Spinal cord (tissue), 10 donors: ENCODE data around the gene CARD6. TPM values are rescaled to one million over a fixed set of nuclear protein-coding genes. Genes with fewer than 3 reads are reported as not detected.
"Not testable (repeated sequence)": the region's sequence is repeated elsewhere in the genome, so short reads cannot be mapped to it uniquely, and the experiment has no call there.

Source experiments
- DNase-seq, 6 donors: peaks; one replicate each; pipeline versions ENCODE4 v3.0.0 to v3.0.0-alpha.2; 2013 to 2015; ENCODE audit warnings: low spot score in 6 of 6, low read depth in 4 of 6
- H3K27ac ChIP-seq: one replicate; pipeline ENCODE4 v1.5.1; 2013; ENCODE audit warnings: low read depth, low read length, control low read depth
- H3K27me3 ChIP-seq: one replicate; pipeline ENCODE4 v1.6.1; 2013; ENCODE audit warnings: low read length; ENCODE audit not compliant: control insufficient read depth, insufficient read depth
- H3K36me3 ChIP-seq: one replicate; pipeline ENCODE4 v1.6.1; 2013; ENCODE audit warnings: low read length; ENCODE audit not compliant: control insufficient read depth, insufficient read depth
- H3K4me1 ChIP-seq: one replicate; pipeline ENCODE4 v1.6.1; 2013; ENCODE audit warnings: low read length; ENCODE audit not compliant: control insufficient read depth, insufficient read depth
- H3K4me3 ChIP-seq: one replicate; pipeline ENCODE4 v1.5.1; 2013; ENCODE audit warnings: low read depth, low read length, control low read depth
- H3K9me3 ChIP-seq: one replicate; pipeline ENCODE4 v1.6.1; 2013; ENCODE audit warnings: low read length; ENCODE audit not compliant: control insufficient read depth, insufficient read depth
- WGBS: methylation state at CpG from one replicate; pipeline ENCODE4 v1.1.5; 2013; ENCODE audit warnings: missing lambda C conversion rate; ENCODE audit not compliant: insufficient coverage; 5-methylcytosine and 5-hydroxymethylcytosine counted together
- polyA plus RNA-seq, 2 donors: library from polyadenylated mRNA; unstranded; fragments of 120-200 nt; gene quantifications; one replicate each; pipeline ENCODE4 v1.2.1, GENCODE V29; 2013; ENCODE audit not compliant: insufficient read length in 2 of 2
- total RNA-seq, 2 donors: library from RNA; depleted of rRNA in 1 of 2; stranded (reverse); fragments of 120-200 nt in 1 of 2; fragments of >200 nt in 1 of 2; gene quantifications; one replicate each; pipeline versions ENCODE4 v1.2.3 to v1.2.4, GENCODE V29; 2013 to 2014
- donor health status: healthy.

CARD6 gene
- total and polyA plus RNA-seq, 4 donors, result 1.3 to 6.8 (median 3.2) TPM

GRCh38 chr5:40799258-40799657 is 41.9 kb upstream of the CARD6 start:
- WGBS, result no CpG with 5 or more reads among the region's 1 CpG
- Histone ChIP-seq H3K9me3 (no peaks in the 10 kb centered on the region), H3K27me3 (no peaks in the 10 kb centered on the region), H3K36me3 (no peaks in the 10 kb centered on the region), H3K27ac (no peak overlapping the region), H3K4me3 (peak overlapping the region; percentile 92), H3K4me1 (peaks cover 4% of the 10 kb centered on the region)
- DNase-seq, result no peak

GRCh38 chr5:40801771-40802562 is 39.2 kb upstream of the CARD6 start:
- Histone ChIP-seq H3K27me3 (no peaks in the 10 kb centered on the region), H3K36me3 (no peaks in the 10 kb centered on the region), H3K9me3 (no peaks in the 10 kb centered on the region), H3K27ac (no peak overlapping the region), H3K4me1 (no peaks in the 10 kb centered on the region), H3K4me3 (no peak overlapping the region)
- no peak for DNase-seq
- WGBS, result 100% methylated on average over 1 of the region's 8 CpGs

GRCh38 chr5:40812125-40812524 is 29.0 kb upstream of the CARD6 start:
- Histone ChIP-seq H3K4me1 (no peaks in the 10 kb centered on the region), H3K27ac (no peak overlapping the region), H3K36me3 (no peaks in the 10 kb centered on the region), H3K4me3 (no peak overlapping the region), H3K9me3 (no peaks in the 10 kb centered on the region), H3K27me3 (no peaks in the 10 kb centered on the region)
- WGBS, result no CpG with 5 or more reads among the region's 1 CpG
- no peak for DNase-seq

GRCh38 chr5:40813698-40814281 is 27.4 kb upstream of the CARD6 start:
- WGBS, result 80% methylated on average over 1 of the region's 2 CpGs
- no peaks in the 10 kb centered on the region for H3K9me3 ChIP-seq
- H3K36me3 ChIP-seq, result no peaks in the 10 kb centered on the region
- H3K27me3 ChIP-seq, result no peaks in the 10 kb centered on the region
- H3K27ac ChIP-seq, result no peak overlapping the region
- DNase-seq, result no peak
- H3K4me1 ChIP-seq, result no peaks in the 10 kb centered on the region
- no peak overlapping the region for H3K4me3 ChIP-seq

GRCh38 chr5:40823459-40823858 is 17.7 kb upstream of the CARD6 start:
- H3K36me3 ChIP-seq, result peaks cover 11% of the 10 kb centered on the region
- no peaks in the 10 kb centered on the region for H3K27me3 ChIP-seq
- H3K27ac ChIP-seq, result no peak overlapping the region
- no peaks in the 10 kb centered on the region for H3K9me3 ChIP-seq
- H3K4me3 ChIP-seq, result no peak overlapping the region
- no peaks in the 10 kb centered on the region for H3K4me1 ChIP-seq
- no peak for DNase-seq
- WGBS, result 40% methylated on average over 1 of the region's 1 CpG

- not testable (repeated sequence) for H3K27ac ChIP-seq, H3K4me3 ChIP-seq, DNase-seq, H3K4me1 ChIP-seq, H3K27me3 ChIP-seq, H3K9me3 ChIP-seq
- 95% methylated on average over 10 of the region's 11 CpGs for WGBS
- H3K36me3 ChIP-seq, result peaks cover 27% of the 10 kb centered on the region
Observed at GRCh38 chr5:40825461-40826043, 15.6 kb upstream of the CARD6 start.

GRCh38 chr5:40826489-40827187 is 14.5 kb upstream of the CARD6 start:
- no peak for DNase-seq
- no peak overlapping the region for H3K4me3 ChIP-seq
- no peaks in the 10 kb centered on the region for H3K27me3 ChIP-seq
- 89% methylated on average over 4 of the region's 5 CpGs for WGBS
- no peak overlapping the region for H3K27ac ChIP-seq
- peaks cover 34% of the 10 kb centered on the region for H3K36me3 ChIP-seq
- no peaks in the 10 kb centered on the region for H3K9me3 ChIP-seq
- no peaks in the 10 kb centered on the region for H3K4me1 ChIP-seq

GRCh38 chr5:40827188-40827977 is 13.8 kb upstream of the CARD6 start:
- H3K4me3 ChIP-seq, result no peak overlapping the region
- no peak for DNase-seq
- H3K36me3 ChIP-seq, result peaks cover 34% of the 10 kb centered on the region
- no peaks in the 10 kb centered on the region for H3K9me3 ChIP-seq
- no peaks in the 10 kb centered on the region for H3K4me1 ChIP-seq
- H3K27ac ChIP-seq, result no peak overlapping the region
- H3K27me3 ChIP-seq, result no peaks in the 10 kb centered on the region
- 100% methylated on average over 2 of the region's 14 CpGs for WGBS

GRCh38 chr5:40828021-40828631 is 13.0 kb upstream of the CARD6 start:
- Histone ChIP-seq H3K27me3 (no peaks in the 10 kb centered on the region), H3K4me3 (no peak overlapping the region), H3K36me3 (peaks cover 34% of the 10 kb centered on the region), H3K9me3 (no peaks in the 10 kb centered on the region), H3K4me1 (no peaks in the 10 kb centered on the region), H3K27ac (no peak overlapping the region)
- 93% methylated on average over 2 of the region's 3 CpGs for WGBS
- DNase-seq, result no peak
